Peyer's patch (tissue), 4 donors: ENCODE measurements around the gene STYXL2. TPM values are rescaled to one million over a fixed set of nuclear protein-coding genes. Genes with fewer than 3 reads are reported as not detected.

Experiments used
- DNase-seq, 3 donors: peaks; one replicate each; pipeline ENCODE4 v3.0.0-alpha.2; 2017 to 2019
- H3K27ac ChIP-seq, 4 donors: fragments of 200-600 bp; sonication (generic); one replicate each; pipeline ENCODE4 v1.5.1; 2016 to 2019
- H3K27me3 ChIP-seq, 2 donors: fragments of 200-600 bp; sonication (generic); one replicate each; pipeline ENCODE4 v1.5.1; 2019
- H3K36me3 ChIP-seq, 3 donors: fragments of 200-600 bp; sonication (generic); one replicate each; pipeline ENCODE4 v1.5.1; 2016 to 2019
- H3K4me1 ChIP-seq, 4 donors: fragments of 200-600 bp; sonication (generic); one replicate each; pipeline ENCODE4 v1.5.1; 2016 to 2019
- H3K4me3 ChIP-seq, 4 donors: fragments of 200-600 bp; sonication (generic); 1 replicate in 3 of 4; 2 replicates in 1 of 4; pipeline ENCODE4 v1.5.1; 2016 to 2019; ENCODE audit warnings: mild to moderate bottlenecking in 1 of 4
- H3K9me3 ChIP-seq, 4 donors: fragments of 200-600 bp; sonication (generic); one replicate each; pipeline ENCODE4 v1.5.1; 2016 to 2019; ENCODE audit warnings: mild to moderate bottlenecking in 1 of 4
- CTCF ChIP-seq, 6 experiments: fragments of 450-650 bp in 4 of 6; fragments of 200-600 bp in 2 of 6; sonication (generic) in 1 of 6; IDR thresholded peaks; one replicate each; pipeline ENCODE4 v1.5.1; 2017 to 2019; ENCODE audit warnings: antibody characterized with exemption in 6 of 6, mild to moderate bottlenecking in 3 of 6, moderate library complexity in 1 of 6
- POLR2A ChIP-seq, 2 donors: fragments of 450-650 bp; IDR thresholded peaks; one replicate each; pipeline ENCODE4 v1.5.1; 2017; ENCODE audit warnings: antibody characterized with exemption in 2 of 2, mild to moderate bottlenecking in 2 of 2, moderate library complexity in 2 of 2
- total RNA-seq, 4 donors: library from RNA; depleted of rRNA; stranded (reverse); fragments of >200 nt; gene quantifications; one replicate each; pipeline ENCODE4 v1.1.0, GENCODE V29; 2016

Gene STYXL2
- total RNA-seq, 4 donors from 2014 or later: not detected

GRCh38 chr1:167068761-167069160, 25.1 kb upstream of the STYXL2 start:
- DNase-seq: no peak
- Histone ChIP-seq H3K27me3 (no peaks in the 10 kb centered on the region), H3K4me3 (no peak overlapping the region), H3K36me3 (peaks cover 0 to 23% (median 0%) of the 10 kb centered on the region in 3 donors), H3K9me3 (no peaks in the 10 kb centered on the region), H3K27ac (no peak overlapping the region), H3K4me1 (peaks cover 0 to 14% (median 3%) of the 10 kb centered on the region in 4 donors)
- TF ChIP-seq CTCF (IDR thresholded peaks at IDR 0.05) (no peak), POLR2A (IDR thresholded peaks at IDR 0.05) (no peak)

- H3K9me3 ChIP-seq: no peaks in the 10 kb centered on the region
- H3K36me3 ChIP-seq: peaks cover 0 to 18% (median 0%) of the 10 kb centered on the region in 3 donors
- H3K27me3 ChIP-seq: no peaks in the 10 kb centered on the region
- no peak overlapping the region for H3K4me3 ChIP-seq
- DNase-seq: no peak
- H3K4me1 ChIP-seq: peaks cover 0 to 10% (median 3%) of the 10 kb centered on the region in 4 donors
- TF ChIP-seq CTCF (IDR thresholded peaks at IDR 0.05) (no peak), POLR2A (IDR thresholded peaks at IDR 0.05) (no peak)
- H3K27ac ChIP-seq: no peak overlapping the region
Measured at GRCh38 chr1:167071286-167071685, 22.6 kb upstream of the STYXL2 start.

- Histone ChIP-seq H3K4me1 (peaks cover 0 to 13% (median 0%) of the 10 kb centered on the region in 4 donors), H3K27me3 (no peaks in the 10 kb centered on the region), H3K9me3 (no peaks in the 10 kb centered on the region), H3K27ac (no peak overlapping the region), H3K4me3 (no peak overlapping the region), H3K36me3 (peaks cover 0 to 9% (median 0%) of the 10 kb centered on the region in 3 donors)
- DNase-seq: no peak
- TF ChIP-seq CTCF (IDR thresholded peaks at IDR 0.05) (no peak), POLR2A (IDR thresholded peaks at IDR 0.05) (no peak)
Measured at GRCh38 chr1:167076136-167076710, 17.7 kb upstream of the STYXL2 start.

- TF ChIP-seq POLR2A (IDR thresholded peaks at IDR 0.05): no peak
- TF ChIP-seq CTCF (IDR thresholded peaks at IDR 0.05): no peak
- peak overlapping the region in 1 of 4 donors; percentile 63 for H3K27ac ChIP-seq
- H3K9me3 ChIP-seq: no peaks in the 10 kb centered on the region
- H3K4me1 ChIP-seq: peaks cover 0 to 23% (median 0%) of the 10 kb centered on the region in 4 donors
- H3K36me3 ChIP-seq: peaks cover 0 to under 1% (median 0%) of the 10 kb centered on the region in 3 donors
- no peak overlapping the region for H3K4me3 ChIP-seq
- H3K27me3 ChIP-seq: no peaks in the 10 kb centered on the region
- DNase-seq: no peak
Measured at GRCh38 chr1:167077128-167077867, 16.6 kb upstream of the STYXL2 start.

- H3K4me1 ChIP-seq: peaks cover 0 to 23% (median 0%) of the 10 kb centered on the region in 4 donors
- DNase-seq: no peak
- H3K27me3 ChIP-seq: no peaks in the 10 kb centered on the region
- TF ChIP-seq POLR2A (IDR thresholded peaks at IDR 0.05) (no peak), CTCF (IDR thresholded peaks at IDR 0.05) (no peak)
- peak overlapping the region in 1 of 4 donors; percentile 63 for H3K27ac ChIP-seq
- H3K4me3 ChIP-seq: no peak overlapping the region
- no peaks in the 10 kb centered on the region for H3K36me3 ChIP-seq
- no peaks in the 10 kb centered on the region for H3K9me3 ChIP-seq
Measured at GRCh38 chr1:167077868-167078210, 16.0 kb upstream of the STYXL2 start.
